Stimulated activated naive B cell treated with anti-CD40 and anti-IgM and Interleukin-4, amounts not matched to agents 10 μg/mL and 1 μg/mL and 100 μg/mL, for 72 hours (primary cell): ENCODE results near the gene HSPD1.

ENCODE experiments used
- ATAC-seq, 2 donors: fragments of 150-1000 bp; cut with Tn5 transposase; replicated peaks; 2 replicates each; pipeline ENCODE4 v1.10.0; 2021; ENCODE audit warnings: moderate library complexity in 1 of 2
- DNase-seq: peaks from one replicate; pipeline ENCODE4 v3.0.0; 2021
- H3K27ac Mint-ChIP-seq: one replicate; pipeline ENCODE4 v1.8.0; 2022; ENCODE audit warnings: mild to moderate bottlenecking, mixed read lengths
- H3K27me3 Mint-ChIP-seq, 2 donors: one replicate each; pipeline ENCODE4 v1.8.0; 2022; ENCODE audit warnings: mixed read lengths in 2 of 2
- H3K36me3 Mint-ChIP-seq, 2 donors: one replicate each; pipeline ENCODE4 v1.8.0; 2022; ENCODE audit warnings: mixed read lengths in 2 of 2, mild to moderate bottlenecking in 1 of 2
- H3K4me1 Mint-ChIP-seq, 2 donors: one replicate each; pipeline ENCODE4 v1.8.0; 2022; ENCODE audit warnings: mixed read lengths in 2 of 2, mild to moderate bottlenecking in 1 of 2
- H3K4me3 Mint-ChIP-seq, 2 donors: one replicate each; pipeline ENCODE4 v1.8.0; 2022; ENCODE audit warnings: mild to moderate bottlenecking in 2 of 2, mixed read lengths in 2 of 2, moderate library complexity in 1 of 2
- H3K9me3 Mint-ChIP-seq, 2 donors: one replicate each; pipeline ENCODE4 v1.8.0; 2022; ENCODE audit warnings: mixed read lengths in 2 of 2, mild to moderate bottlenecking in 1 of 2

HSPD1 gene

DNA sequence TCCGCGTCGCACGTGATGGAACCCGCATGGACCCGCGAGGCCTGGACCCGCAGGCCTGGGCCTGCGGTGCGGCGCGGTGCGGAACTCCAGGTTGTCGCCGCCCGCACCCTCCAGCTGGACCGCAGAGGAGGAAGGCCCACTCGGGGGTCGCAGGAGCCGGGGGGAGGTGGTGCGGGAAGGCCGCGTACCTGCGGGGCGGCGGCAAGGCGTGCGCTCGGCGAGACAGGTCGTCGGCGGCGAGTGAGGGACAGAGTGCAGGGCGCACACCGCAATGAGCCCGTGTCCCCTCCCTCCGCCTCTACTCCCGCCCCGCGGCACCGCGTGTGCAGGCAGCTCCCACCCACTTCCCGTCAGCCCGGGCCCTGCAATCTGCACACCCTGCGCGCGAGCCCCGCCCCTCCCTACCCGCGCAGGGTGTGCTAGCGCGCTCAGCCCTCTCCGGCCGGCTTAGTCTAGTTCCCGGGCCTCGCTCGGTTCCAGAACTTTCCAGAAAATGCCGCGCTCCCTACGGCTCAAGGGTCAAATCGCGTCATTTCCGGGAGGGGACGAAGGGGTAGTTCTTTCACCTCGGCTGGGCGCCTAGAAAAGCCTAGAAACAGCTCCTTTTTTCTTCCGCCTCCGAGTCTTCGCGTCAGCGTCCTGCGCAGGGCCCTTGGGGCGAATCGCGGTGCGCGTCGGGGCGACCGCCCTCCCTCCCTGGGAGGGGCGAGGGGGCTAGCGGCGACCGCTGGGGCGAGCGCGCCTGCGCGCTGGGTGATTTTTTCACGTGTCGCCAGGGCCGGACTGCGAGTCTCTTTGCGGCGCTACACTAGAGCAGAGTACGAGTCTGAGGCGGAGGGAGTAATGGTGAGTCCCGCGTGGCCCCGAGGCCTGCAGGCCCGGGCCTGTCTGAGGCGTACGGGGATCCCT, at the start of gene HSPD1, which contains the start of gene HSPE1:
Gene HSPD1 (minus strand): TSS at position 247 of the 909 bp plus-strand sequence. CDS start 992 bp downstream, outside the sequence.
Gene HSPE1 (plus strand): TSS at position 786 of the 909 bp plus-strand sequence. CDS start 58 bp downstream, at position 844.
- DNase-seq = peak; percentile 100
- peak within 1 kb of the TSS; percentile 90 to 96 for H3K4me3 Mint-ChIP-seq
- H3K27ac Mint-ChIP-seq = peak within 1 kb of the TSS; percentile 97
- no peaks in the 10 kb centered on the region for H3K9me3 Mint-ChIP-seq
- no peaks in the 10 kb centered on the region for H3K27me3 Mint-ChIP-seq
- H3K4me1 Mint-ChIP-seq = peaks cover 23 to 45% of the 10 kb centered on the region in 2 donors
- H3K36me3 Mint-ChIP-seq = peaks cover 34 to 58% of the 10 kb centered on the region in 2 donors
- ATAC-seq = peak; percentile 85 to 88

DNA sequence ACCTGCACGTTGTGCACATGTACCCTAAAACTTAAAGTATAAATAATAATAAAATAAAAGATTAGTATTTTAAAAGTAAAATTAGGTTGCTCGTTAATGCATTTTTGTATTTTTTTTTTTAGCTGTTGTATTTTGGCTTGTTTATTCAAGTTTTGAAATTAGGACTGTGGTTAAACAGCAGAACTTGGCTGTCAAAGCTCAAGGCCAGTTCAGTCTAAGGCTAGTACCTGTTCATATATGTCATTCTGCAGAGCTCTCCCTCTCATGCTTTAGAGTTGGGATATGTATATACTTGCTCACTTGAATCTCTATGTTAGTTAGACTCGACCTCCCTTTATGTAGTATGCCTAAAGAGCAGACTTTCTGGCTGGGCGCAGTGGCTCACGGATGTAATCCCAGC, 48.9 kb upstream of the HSPD1 start:
- no peak for ATAC-seq
- no peak overlapping the region for H3K27ac Mint-ChIP-seq
- H3K4me1 Mint-ChIP-seq = no peaks in the 10 kb centered on the region
- H3K36me3 Mint-ChIP-seq = peaks cover 18 to 30% of the 10 kb centered on the region in 2 donors
- no peaks in the 10 kb centered on the region for H3K9me3 Mint-ChIP-seq
- H3K4me3 Mint-ChIP-seq = no peak overlapping the region
- no peak for DNase-seq
- no peaks in the 10 kb centered on the region for H3K27me3 Mint-ChIP-seq

DNA sequence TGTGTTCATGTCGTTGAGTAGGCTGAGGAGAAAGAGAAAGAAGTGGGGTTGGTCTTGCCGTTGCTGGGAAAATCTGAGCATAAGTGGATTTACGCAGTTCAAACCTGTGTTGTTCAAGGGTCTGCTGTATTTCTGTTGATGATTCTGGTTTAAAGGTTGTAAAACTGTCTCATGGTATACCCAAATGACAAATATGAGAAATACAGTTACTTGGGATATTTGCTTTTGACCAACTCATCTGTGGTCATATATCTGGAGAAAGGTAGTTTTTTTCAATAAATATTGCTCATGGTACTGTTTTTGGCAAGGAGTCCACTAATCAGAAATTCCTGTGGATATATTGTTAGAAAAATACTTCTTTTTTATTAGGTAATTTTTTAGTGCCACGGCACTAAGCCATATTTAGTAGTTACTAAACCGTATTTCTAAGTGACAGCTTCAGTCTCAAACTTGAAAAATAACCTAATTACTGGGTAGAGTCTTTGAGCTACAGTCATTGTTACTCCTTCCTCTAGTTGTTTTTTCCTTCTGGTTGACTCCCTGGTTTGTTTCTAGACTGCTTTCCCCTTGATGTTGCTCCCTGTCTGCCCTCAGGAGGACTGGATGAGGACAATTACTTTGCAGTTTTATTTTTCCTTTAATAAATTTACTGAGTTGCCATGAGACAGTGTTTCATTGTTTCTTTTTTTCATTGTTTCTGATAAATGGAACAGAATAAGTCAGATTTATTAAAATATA, 47.7 kb upstream of the HSPD1 start:
- DNase-seq (no peak), ATAC-seq (no peak)
- H3K4me3 Mint-ChIP-seq = no peak overlapping the region
- peaks cover 24 to 34% of the 10 kb centered on the region in 2 donors for H3K36me3 Mint-ChIP-seq
- no peaks in the 10 kb centered on the region for H3K27me3 Mint-ChIP-seq
- H3K27ac Mint-ChIP-seq = no peak overlapping the region
- H3K9me3 Mint-ChIP-seq = no peaks in the 10 kb centered on the region
- H3K4me1 Mint-ChIP-seq = no peaks in the 10 kb centered on the region

DNA sequence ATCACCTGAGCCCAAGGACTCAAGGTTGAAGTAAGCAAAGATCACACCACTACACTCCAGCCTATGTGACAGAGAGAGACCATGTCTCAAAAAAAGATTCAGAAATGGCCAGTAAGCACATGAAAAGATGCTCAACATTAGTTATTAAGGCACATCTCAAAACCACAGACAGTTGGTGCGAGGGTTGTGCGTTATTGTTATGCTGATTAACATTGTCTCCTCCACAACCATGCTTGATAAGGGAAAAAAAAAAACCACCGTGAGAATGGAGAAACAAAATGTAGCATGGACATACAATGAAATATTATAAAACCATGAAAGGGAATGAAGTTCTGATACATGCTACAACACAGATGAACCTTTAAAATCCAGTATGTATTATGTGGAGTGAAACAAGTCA, 43.6 kb upstream of the HSPD1 start:
- no peak for DNase-seq
- Mint-ChIP-seq H3K27me3 (no peaks in the 10 kb centered on the region), H3K4me1 (peaks cover 0 to 6% of the 10 kb centered on the region in 2 donors), H3K36me3 (peaks cover 32 to 46% of the 10 kb centered on the region in 2 donors), H3K9me3 (no peaks in the 10 kb centered on the region), H3K27ac (no peak overlapping the region), H3K4me3 (no peak overlapping the region)
- no peak for ATAC-seq

DNA sequence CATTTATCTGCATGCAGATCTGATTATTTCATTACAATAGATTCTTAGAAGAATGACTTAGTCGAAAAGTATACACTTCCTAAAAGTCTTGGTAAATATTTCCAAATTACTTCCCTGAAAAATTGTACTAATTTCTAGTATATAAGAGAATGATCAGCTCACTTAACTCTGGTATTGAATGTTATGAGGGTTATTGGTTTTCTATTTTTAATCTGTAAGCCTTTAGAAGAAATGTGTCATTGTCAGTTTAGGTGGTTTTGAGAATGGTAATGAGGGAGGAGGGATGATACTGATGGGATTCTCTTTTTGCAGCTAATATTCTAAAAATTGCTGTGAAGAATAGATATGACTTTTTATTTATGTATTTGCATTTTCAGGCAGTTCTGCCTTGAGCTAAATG, 40.1 kb upstream of the HSPD1 start:
- ATAC-seq (no peak), DNase-seq (no peak)
- H3K27ac Mint-ChIP-seq = no peak overlapping the region
- H3K4me1 Mint-ChIP-seq = peaks cover 6 to 17% of the 10 kb centered on the region in 2 donors
- no peak overlapping the region for H3K4me3 Mint-ChIP-seq
- H3K36me3 Mint-ChIP-seq = peaks cover 39 to 50% of the 10 kb centered on the region in 2 donors
- H3K9me3 Mint-ChIP-seq = no peaks in the 10 kb centered on the region
- no peaks in the 10 kb centered on the region for H3K27me3 Mint-ChIP-seq

DNA sequence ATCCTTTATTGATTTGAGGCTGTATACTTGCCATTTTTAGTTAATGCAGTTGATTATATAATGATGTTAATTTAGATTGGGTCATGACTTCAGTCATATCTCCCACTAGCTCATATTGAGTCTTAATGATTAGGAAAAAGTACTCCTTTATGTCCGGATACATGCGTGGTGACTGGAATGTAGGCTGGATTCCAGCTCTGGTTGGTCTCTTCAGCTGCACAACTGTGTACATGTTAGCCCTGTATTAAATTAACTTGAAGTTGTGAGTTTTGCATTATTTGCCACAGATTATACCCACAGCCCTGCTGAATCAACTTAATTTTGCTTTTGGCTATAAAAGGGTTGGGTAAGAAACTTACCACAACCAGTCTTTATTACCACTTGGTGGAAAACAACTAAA, 38.8 kb upstream of the HSPD1 start:
- no peak overlapping the region for H3K27ac Mint-ChIP-seq
- ATAC-seq = no peak
- peaks cover 40 to 54% of the 10 kb centered on the region in 2 donors for H3K36me3 Mint-ChIP-seq
- no peaks in the 10 kb centered on the region for H3K27me3 Mint-ChIP-seq
- no peaks in the 10 kb centered on the region for H3K9me3 Mint-ChIP-seq
- no peak overlapping the region for H3K4me3 Mint-ChIP-seq
- DNase-seq = no peak
- H3K4me1 Mint-ChIP-seq = peaks cover 11 to 26% of the 10 kb centered on the region in 2 donors

DNA sequence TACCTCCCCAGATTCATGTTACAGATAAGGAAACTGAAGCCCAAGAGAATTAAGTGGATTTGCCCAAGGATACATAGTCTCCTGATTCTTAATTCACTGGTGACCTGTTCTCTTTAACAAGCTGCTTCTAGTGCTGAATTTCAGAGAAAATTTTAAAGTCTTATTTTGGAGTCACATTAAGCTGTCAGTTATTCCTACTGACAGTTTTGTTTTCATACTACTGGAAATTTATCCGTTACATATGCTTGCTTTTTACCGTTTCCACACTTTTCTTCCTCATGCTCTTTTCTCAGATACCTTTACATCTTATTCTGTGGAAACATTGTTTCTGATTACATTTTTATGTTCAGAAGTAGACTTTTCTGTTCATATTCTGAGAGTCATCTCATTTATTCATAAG, 17.5 kb upstream of the HSPD1 start:
- Mint-ChIP-seq H3K4me1 (peaks cover 13 to 18% of the 10 kb centered on the region in 2 donors), H3K4me3 (peak overlapping the region; percentile 98 to 100), H3K36me3 (peaks cover 15 to 32% of the 10 kb centered on the region in 2 donors), H3K27me3 (no peaks in the 10 kb centered on the region), H3K9me3 (peaks cover 5% of the 10 kb centered on the region in 2 donors), H3K27ac (peak overlapping the region; percentile 99)
- DNase-seq (no peak), ATAC-seq (no peak)

DNA sequence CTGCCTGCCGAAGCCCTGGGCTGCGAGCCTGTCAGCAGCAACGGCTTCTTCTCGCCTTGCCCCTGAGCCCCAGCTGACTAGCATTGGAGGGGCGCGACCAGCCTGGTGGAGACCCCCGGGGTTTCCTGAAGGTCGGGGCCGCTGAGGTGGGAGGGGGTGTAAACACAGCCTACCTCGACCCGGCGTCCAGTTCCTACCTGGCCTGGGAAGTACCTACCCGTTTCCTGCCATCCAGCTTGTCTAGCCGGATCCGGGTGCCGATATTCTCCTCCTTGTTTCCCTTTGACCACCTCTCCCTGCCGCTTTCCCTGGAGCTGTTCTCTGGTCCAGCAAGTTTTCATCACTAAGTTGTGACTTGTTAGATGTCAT, 16.7 kb upstream of the HSPD1 start:
- H3K4me1 Mint-ChIP-seq = peaks cover 13 to 18% of the 10 kb centered on the region in 2 donors
- H3K27me3 Mint-ChIP-seq = no peaks in the 10 kb centered on the region
- DNase-seq (peak; percentile 13), ATAC-seq (peak; percentile 4 to 17)
- peak overlapping the region; percentile 98 to 100 for H3K4me3 Mint-ChIP-seq
- peaks cover 5% of the 10 kb centered on the region in 2 donors for H3K9me3 Mint-ChIP-seq
- H3K27ac Mint-ChIP-seq = peak overlapping the region; percentile 99
- H3K36me3 Mint-ChIP-seq = peaks cover 18 to 33% of the 10 kb centered on the region in 2 donors

DNA sequence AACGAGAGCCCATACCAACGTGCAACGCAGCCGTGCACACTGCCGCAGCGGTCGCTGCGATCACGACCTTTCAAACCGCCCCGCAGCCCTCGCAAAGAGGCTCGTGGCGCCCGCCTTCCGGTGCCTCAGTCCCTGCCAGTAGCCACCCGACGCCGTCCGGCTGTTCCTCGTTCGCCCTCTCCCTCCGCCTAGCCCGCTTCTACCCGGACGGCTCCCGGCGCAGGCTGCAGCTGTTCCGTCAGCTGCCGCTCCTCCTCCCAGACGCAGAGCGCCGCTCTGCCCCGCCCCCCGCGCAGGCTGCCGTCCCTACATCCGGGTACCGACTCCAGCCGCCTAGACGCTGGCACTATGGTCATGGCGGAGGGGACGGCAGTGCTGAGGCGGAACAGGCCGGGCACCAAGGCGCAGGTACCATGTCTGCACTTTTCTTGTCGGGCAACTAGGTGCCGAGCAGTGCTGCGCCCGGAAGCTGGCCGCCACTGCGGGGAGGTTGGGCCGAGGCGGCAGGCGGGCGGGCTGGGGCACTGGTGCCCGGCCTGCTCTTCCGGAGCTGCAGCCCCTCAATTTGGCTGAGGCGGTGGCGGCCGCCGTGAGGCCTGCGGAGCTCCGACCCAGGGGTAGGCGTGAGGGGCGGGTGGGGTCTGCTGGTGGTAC, 16.2 kb upstream of the HSPD1 start, which contains the start of gene MOB4:
Gene MOB4 (plus strand): TSS at position 328 of the 654 bp plus-strand sequence. CDS start 21 bp downstream, at position 349.
- peaks cover under 1 to 1% of the 10 kb centered on the region in 2 donors for H3K9me3 Mint-ChIP-seq
- H3K27me3 Mint-ChIP-seq = no peaks in the 10 kb centered on the region
- peaks cover 17 to 33% of the 10 kb centered on the region in 2 donors for H3K36me3 Mint-ChIP-seq
- peak within 1 kb of the TSS; percentile 98 to 100 for H3K4me3 Mint-ChIP-seq
- H3K4me1 Mint-ChIP-seq = peaks cover 13% of the 10 kb centered on the region in 2 donors
- ATAC-seq = peak; percentile 90 to 95
- DNase-seq = peak; percentile 95
- H3K27ac Mint-ChIP-seq = peak within 1 kb of the TSS; percentile 99

DNA sequence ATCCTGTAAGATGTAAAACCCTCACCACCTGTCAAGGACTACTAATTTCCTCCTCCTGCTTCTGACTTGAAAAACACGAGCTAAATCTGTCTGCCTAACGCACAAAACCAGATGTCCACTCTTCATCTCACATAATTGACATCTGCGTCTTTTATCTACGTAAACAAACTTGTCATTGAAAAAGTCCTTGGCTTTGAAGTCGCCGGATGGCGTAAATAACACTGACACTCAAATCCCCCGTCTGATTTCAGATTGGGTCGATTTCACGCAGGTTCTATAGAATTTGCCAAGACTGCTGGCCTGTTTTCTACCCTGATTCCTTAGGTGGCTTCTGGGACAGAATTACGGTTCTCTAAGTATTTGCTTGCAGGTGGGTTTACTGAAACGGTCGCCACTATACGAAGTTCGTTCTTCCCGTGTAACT, 15.7 kb upstream of the HSPD1 start:
- Mint-ChIP-seq H3K4me1 (peaks cover 12 to 13% of the 10 kb centered on the region in 2 donors), H3K9me3 (no peaks in the 10 kb centered on the region), H3K4me3 (peak overlapping the region; percentile 98 to 100), H3K27me3 (no peaks in the 10 kb centered on the region), H3K36me3 (peaks cover 14 to 27% of the 10 kb centered on the region in 2 donors), H3K27ac (peak overlapping the region; percentile 99)
- DNase-seq (no peak), ATAC-seq (peak; percentile 13 to 20)

DNA sequence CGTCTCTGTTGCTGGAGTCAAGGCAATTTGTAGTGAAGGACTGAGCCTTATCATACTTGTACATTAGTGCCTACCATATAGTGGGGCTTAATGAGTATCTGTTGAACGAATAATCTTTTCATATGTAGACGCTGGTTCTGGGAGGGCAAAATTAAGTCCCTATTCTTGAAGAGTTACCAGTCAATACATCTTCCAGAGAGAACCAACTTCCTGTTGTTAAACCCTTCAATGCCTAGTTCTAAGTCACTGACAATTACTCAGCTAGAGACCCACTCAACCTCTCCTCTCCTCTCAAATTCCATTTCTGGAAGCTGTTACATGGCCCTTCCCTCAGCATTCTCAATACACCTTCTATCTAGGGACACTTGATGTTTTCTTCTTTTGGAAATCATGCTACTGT, 15.1 kb upstream of the HSPD1 start:
- ATAC-seq (no peak), DNase-seq (no peak)
- Mint-ChIP-seq H3K9me3 (no peaks in the 10 kb centered on the region), H3K36me3 (peaks cover 12 to 24% of the 10 kb centered on the region in 2 donors), H3K27me3 (no peaks in the 10 kb centered on the region), H3K4me1 (peaks cover 12 to 13% of the 10 kb centered on the region in 2 donors), H3K4me3 (peak overlapping the region; percentile 98 to 100), H3K27ac (peak overlapping the region; percentile 99)

DNA sequence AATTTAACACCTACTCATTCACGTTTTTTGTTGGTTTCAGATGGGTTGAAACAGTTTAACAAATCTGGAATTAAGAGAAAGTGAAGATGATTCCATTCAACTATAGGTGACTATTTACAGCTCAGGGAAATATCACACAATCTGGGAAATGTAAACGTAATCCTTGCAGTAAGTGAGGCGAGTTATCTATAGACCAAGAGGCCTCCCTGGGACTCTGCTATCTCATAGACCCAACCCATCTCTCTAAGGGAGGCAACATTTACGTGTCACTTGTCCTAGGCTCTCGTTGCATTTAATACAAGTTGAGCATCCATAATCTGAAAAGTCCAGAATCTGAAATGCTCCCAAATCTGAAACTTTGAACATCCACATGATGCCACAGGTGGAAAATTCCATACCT, 14.3 kb upstream of the HSPD1 start:
- no peak for ATAC-seq
- no peaks in the 10 kb centered on the region for H3K9me3 Mint-ChIP-seq
- no peak for DNase-seq
- H3K27ac Mint-ChIP-seq = no peak overlapping the region
- no peak overlapping the region for H3K4me3 Mint-ChIP-seq
- H3K36me3 Mint-ChIP-seq = peaks cover 12 to 26% of the 10 kb centered on the region in 2 donors
- no peaks in the 10 kb centered on the region for H3K27me3 Mint-ChIP-seq
- peaks cover 12 to 13% of the 10 kb centered on the region in 2 donors for H3K4me1 Mint-ChIP-seq

DNA sequence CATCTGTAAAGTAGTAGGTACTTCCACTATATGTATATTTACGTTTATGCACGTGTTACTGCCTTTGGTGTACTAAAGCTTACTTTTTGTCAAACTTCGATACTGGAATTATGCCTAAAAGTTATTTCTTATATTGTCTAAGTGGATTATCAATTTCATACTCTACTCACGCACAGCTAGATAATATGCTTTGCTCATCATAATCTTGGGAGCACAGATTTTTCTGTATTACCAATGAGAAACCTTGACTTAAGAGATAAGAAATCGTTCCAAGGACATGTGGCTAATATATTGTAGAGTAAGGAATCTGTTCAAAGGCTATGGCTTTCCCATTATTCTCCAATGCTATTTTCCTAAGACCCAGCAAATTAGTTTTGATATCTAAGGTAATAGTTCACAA, 7.0 kb upstream of the HSPD1 start:
- H3K9me3 Mint-ChIP-seq = no peaks in the 10 kb centered on the region
- ATAC-seq (no peak), DNase-seq (no peak)
- H3K27ac Mint-ChIP-seq = no peak overlapping the region
- H3K27me3 Mint-ChIP-seq = no peaks in the 10 kb centered on the region
- H3K4me1 Mint-ChIP-seq = peaks cover 7 to 16% of the 10 kb centered on the region in 2 donors
- H3K4me3 Mint-ChIP-seq = no peak overlapping the region
- H3K36me3 Mint-ChIP-seq = peaks cover 22 to 39% of the 10 kb centered on the region in 2 donors

DNA sequence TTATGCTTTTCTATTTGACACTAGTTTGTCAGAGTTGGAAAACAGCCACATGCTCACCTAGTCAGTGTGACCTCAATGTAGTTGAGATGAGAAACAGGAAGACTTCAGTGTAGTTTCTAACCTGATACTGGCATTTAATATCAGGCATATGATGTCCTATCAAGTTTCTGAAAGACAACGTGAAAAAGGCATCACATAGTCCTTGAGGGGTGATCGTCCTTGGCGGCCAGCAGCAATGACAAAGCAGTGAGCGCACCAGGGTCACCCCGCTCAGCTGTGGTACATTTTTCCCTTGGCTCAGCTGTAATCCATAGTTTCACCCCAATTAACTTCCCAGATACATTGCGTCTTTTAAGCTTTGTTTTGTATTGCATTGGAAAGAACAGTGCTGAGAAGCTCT, 4.9 kb upstream of the HSPD1 start:
- DNase-seq (no peak), ATAC-seq (no peak)
- no peaks in the 10 kb centered on the region for H3K27me3 Mint-ChIP-seq
- no peak overlapping the region for H3K27ac Mint-ChIP-seq
- no peak overlapping the region for H3K4me3 Mint-ChIP-seq
- H3K9me3 Mint-ChIP-seq = no peaks in the 10 kb centered on the region
- peaks cover 11 to 25% of the 10 kb centered on the region in 2 donors for H3K4me1 Mint-ChIP-seq
- peaks cover 28 to 49% of the 10 kb centered on the region in 2 donors for H3K36me3 Mint-ChIP-seq
